Glutamatergic neuron (in vitro differentiated cells): Measurements from ENCODE around the gene FAM219B. TPM values are rescaled to one million over a fixed set of nuclear protein-coding genes. Genes with fewer than 3 reads are reported as not detected.

ENCODE experiments used
- DNase-seq: peaks from one replicate; pipeline ENCODE4 v3.0.0; 2022
- H3K27ac Mint-ChIP-seq: one replicate; pipeline ENCODE4 v1.8.0; 2020; ENCODE audit warnings: mild to moderate bottlenecking, mixed read lengths, inconsistent platforms; ENCODE audit not compliant: unreplicated experiment
- H3K27me3 Mint-ChIP-seq: one replicate; pipeline ENCODE4 v1.8.0; 2020; ENCODE audit warnings: mild to moderate bottlenecking, moderate library complexity, mixed read lengths, inconsistent platforms; ENCODE audit not compliant: unreplicated experiment
- H3K36me3 Mint-ChIP-seq: one replicate; pipeline ENCODE4 v1.8.0; 2020; ENCODE audit warnings: mild to moderate bottlenecking, mixed read lengths, inconsistent platforms; ENCODE audit not compliant: unreplicated experiment
- H3K4me1 Mint-ChIP-seq: one replicate; pipeline ENCODE4 v1.8.0; 2020; ENCODE audit warnings: mild to moderate bottlenecking, low read depth, mixed read lengths, inconsistent platforms; ENCODE audit not compliant: unreplicated experiment
- H3K4me3 Mint-ChIP-seq: one replicate; pipeline ENCODE4 v1.8.0; 2020; ENCODE audit warnings: mild to moderate bottlenecking, mixed read lengths, inconsistent platforms; ENCODE audit not compliant: unreplicated experiment
- H3K9me3 Mint-ChIP-seq: one replicate; pipeline ENCODE4 v1.8.0; 2020; ENCODE audit warnings: mild to moderate bottlenecking, moderate library complexity, mixed read lengths, inconsistent platforms; ENCODE audit not compliant: unreplicated experiment
- CTCF ChIP-seq: fragments of 200-600 bp; sonication (generic); IDR thresholded peaks from one replicate; pipeline ENCODE4 v1.5.0; 2021; ENCODE audit not compliant: partially characterized antibody, unreplicated experiment
- total RNA-seq: library from RNA; stranded (reverse); fragmentation: NEBNext Ultra II Directional; extraction: Animal tissue kit (Norgen Biotek cat#: 25700); gene quantifications from one replicate; pipeline ENCODE4 v1.2.1, GENCODE V29; 2021; ENCODE audit not compliant: unreplicated experiment

The FAM219B gene
- total RNA-seq, 1 donor from 2014 or later = 171 TPM

- DNase-seq = no peak
- no peak for TF ChIP-seq CTCF
- H3K4me1 Mint-ChIP-seq = peaks cover 3% of the 10 kb centered on the region
- no peak overlapping the region for H3K4me3 Mint-ChIP-seq
- H3K9me3 Mint-ChIP-seq = no peaks in the 10 kb centered on the region
- H3K27ac Mint-ChIP-seq = no peak overlapping the region
- no peaks in the 10 kb centered on the region for H3K36me3 Mint-ChIP-seq
- H3K27me3 Mint-ChIP-seq = peaks cover 4% of the 10 kb centered on the region
Observed at GRCh38 chr15:74857082-74857655, 49.5 kb downstream of the FAM219B start.

- Mint-ChIP-seq H3K27ac (no peak overlapping the region), H3K4me1 (peaks cover 3% of the 10 kb centered on the region), H3K4me3 (no peak overlapping the region), H3K9me3 (no peaks in the 10 kb centered on the region), H3K27me3 (peaks cover 4% of the 10 kb centered on the region), H3K36me3 (no peaks in the 10 kb centered on the region)
- DNase-seq = no peak
- no peak for TF ChIP-seq CTCF
Observed at GRCh38 chr15:74856537-74856936, 50.1 kb downstream of the FAM219B start.

GRCh38 chr15:74855857-74856256, 50.8 kb downstream of the FAM219B start:
- no peaks in the 10 kb centered on the region for H3K36me3 Mint-ChIP-seq
- H3K27me3 Mint-ChIP-seq = peaks cover 4% of the 10 kb centered on the region
- peaks cover 3% of the 10 kb centered on the region for H3K4me1 Mint-ChIP-seq
- no peak for TF ChIP-seq CTCF
- H3K27ac Mint-ChIP-seq = peak overlapping the region; percentile 46
- no peaks in the 10 kb centered on the region for H3K9me3 Mint-ChIP-seq
- DNase-seq = no peak
- no peak overlapping the region for H3K4me3 Mint-ChIP-seq

GRCh38 chr15:74854453-74855022, 52.1 kb downstream of the FAM219B start:
- Mint-ChIP-seq H3K9me3 (no peaks in the 10 kb centered on the region), H3K27ac (no peak overlapping the region)

More at GRCh38 chr15:74854453-74855022, 52.1 kb downstream of the FAM219B start:
- peaks cover 3% of the 10 kb centered on the region for H3K4me1 Mint-ChIP-seq
- peaks cover 4% of the 10 kb centered on the region for H3K27me3 Mint-ChIP-seq
- no peak for TF ChIP-seq CTCF
- peak; percentile 40 for DNase-seq
- no peak overlapping the region for H3K4me3 Mint-ChIP-seq
- H3K36me3 Mint-ChIP-seq = no peaks in the 10 kb centered on the region
